H1 (cell line): ENCODE measurements around the gene DDN. TPM values are rescaled to one million over a fixed set of nuclear protein-coding genes. Genes with fewer than 3 reads are reported as not detected.

Source experiments
- ATF2 ChIP-seq: IDR thresholded peaks from 2 replicates; pipeline ENCODE4 v1.6.1; 2012; ENCODE audit warnings: low read length, inconsistent platforms
- CBX8 ChIP-seq: fragments of 300-800, 300-1000 bp; sonication (generic); IDR thresholded peaks from 2 replicates; pipeline ENCODE4 v1.7.1; 2016; ENCODE audit warnings: low read depth, low read length, borderline replicate concordance
- CHD1 ChIP-seq: IDR thresholded peaks from 2 replicates; pipeline ENCODE4 v1.6.1; 2012; ENCODE audit warnings: low read depth, low read length, improper control_type of control experiment
- CHD2 ChIP-seq: IDR thresholded peaks from 2 replicates; pipeline ENCODE4 v1.6.1; 2012; ENCODE audit warnings: low read length, improper control_type of control experiment
- CHD7 ChIP-seq: fragments of 300-600 bp; sonication (generic); IDR thresholded peaks from 2 replicates; pipeline ENCODE4 v1.7.1; 2012; ENCODE audit warnings: low read length, moderate library complexity, mild to moderate bottlenecking, inconsistent platforms; ENCODE audit not compliant: insufficient replicate concordance
- GTF2F1 ChIP-seq: IDR thresholded peaks from 2 replicates; pipeline ENCODE4 v1.6.1; 2012; ENCODE audit warnings: low read depth, low read length, improper control_type of control experiment, borderline replicate concordance
- HDAC6 ChIP-seq: IDR thresholded peaks from one replicate; pipeline ENCODE4 v1.7.1; 2012; ENCODE audit warnings: low read depth, mild to moderate bottlenecking, inconsistent platforms, low read length, moderate library complexity
- POU5F1 ChIP-seq: IDR thresholded peaks from 2 replicates; pipeline ENCODE4 v1.6.1; 2011; ENCODE audit warnings: low read depth, mild to moderate bottlenecking, low read length, moderate library complexity
- SP4 ChIP-seq: IDR thresholded peaks from 2 replicates; pipeline ENCODE4 v1.6.1; 2012; ENCODE audit warnings: low read length, inconsistent platforms
- polyA plus RNA-seq, 7 experiments: library from polyadenylated mRNA; depleted of rRNA in 3 of 7; stranded (reverse) in 5 of 7; unstranded in 2 of 7; fragments of >200 nt in 5 of 7; fragments of 200-250 nt in 2 of 7; gene quantifications; 1 replicate in 5 of 7; 2 replicates in 1 of 7; 4 replicates in 1 of 7; pipeline versions ENCODE4 v1.2.1 to v1.2.3, GENCODE V29; 2011 to 2013; ENCODE audit warnings: missing spikeins in 2 of 7, mixed read lengths in 2 of 7
- total RNA-seq: library from RNA; stranded (reverse); fragmentation: NEBNext Ultra II Directional; extraction: Animal tissue kit (Norgen Biotek cat#: 25700); gene quantifications from 2 replicates; pipeline ENCODE4 v1.2.1, GENCODE V29; 2021

Gene DDN
- total and polyA plus RNA-seq, 2 of the 8 experiments (the other 6 are each of a cell fraction or from before 2014, with no cell fraction given): 0.14 to 0.30 TPM

GRCh38 chr12:49046129-49046895 is 47.1 kb upstream of the DDN start (continued):
- no peak for TF ChIP-seq CHD7
- no peak for TF ChIP-seq SP4
- no peak for TF ChIP-seq CBX8
- no peak for TF ChIP-seq POU5F1
- TF ChIP-seq ATF2: no peak
- TF ChIP-seq GTF2F1: no peak
- no peak for TF ChIP-seq CHD2
- no peak for TF ChIP-seq CHD1
- no peak for TF ChIP-seq HDAC6
